ENCODE results near the gene C19orf67.

- TF ChIP-seq CTCF (IDR thresholded peaks at IDR 0.05; ENCODE audit: low read depth, low read length), result no peak
- no peak for TF ChIP-seq POLR2A (IDR thresholded peaks at IDR 0.05; ENCODE audit: extremely low read depth, insufficient read length)
Measured at GRCh38 chr19:14055396-14055795, 30.2 kb downstream of the C19orf67 start.
